ENCODE measurements around the gene PRDM4. TPM values are rescaled to one million over a fixed set of nuclear protein-coding genes. Genes with fewer than 3 reads are reported as not detected.

The PRDM4 gene
- total and polyA plus RNA-seq, 3 donors from 2014 or later, result 31.1 to 36.9 (median 35.6) TPM

DNA sequence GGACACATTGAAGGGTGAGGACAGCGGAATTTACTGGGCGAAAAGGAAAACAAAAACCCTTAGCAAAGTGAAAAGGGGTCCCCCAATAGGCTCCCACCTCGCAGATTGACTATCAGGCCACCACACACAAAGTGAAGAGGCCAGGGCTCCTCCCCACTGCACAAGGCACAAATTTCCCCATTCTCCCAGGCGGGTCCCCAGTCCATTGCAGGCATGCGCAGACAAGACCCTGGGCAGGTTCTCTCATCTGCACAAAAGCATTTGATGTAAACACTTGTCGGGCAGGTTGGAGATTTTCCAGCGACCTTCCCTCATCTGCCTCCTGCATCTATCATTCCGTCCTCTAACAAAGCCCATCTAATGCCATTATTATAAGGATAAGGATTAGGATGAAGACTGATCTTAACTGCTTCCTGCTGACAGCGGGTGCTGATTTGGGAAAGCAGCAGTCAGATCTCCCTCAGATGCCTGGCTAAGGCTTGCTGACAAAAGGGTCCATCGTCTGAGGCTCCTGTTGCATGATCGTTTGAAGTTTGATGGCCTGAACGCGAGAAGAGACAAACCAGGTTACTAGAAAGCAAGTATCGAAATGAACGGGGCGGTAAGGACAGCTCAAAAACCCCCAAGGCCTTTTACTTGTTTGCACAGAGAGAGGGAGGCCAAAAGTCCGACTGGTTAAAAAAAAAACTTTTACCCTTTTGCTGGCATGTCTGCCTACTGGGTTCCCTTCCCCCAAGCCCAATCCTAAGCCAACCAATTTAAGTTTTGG is 27.9 kb upstream of the PRDM4 start:
- WGBS, 2 donors, result 78 to 84% methylated on average over 17 of the region's 17 CpGs
- H3K36me3 ChIP-seq (ENCODE audit: low read depth, missing control alignments), result no peaks in the 10 kb centered on the region
- intact Hi-C loops (cut with DNase I; ENCODE audit: low total_unique reads), result no loop called here
- TF ChIP-seq, protein P1, sequence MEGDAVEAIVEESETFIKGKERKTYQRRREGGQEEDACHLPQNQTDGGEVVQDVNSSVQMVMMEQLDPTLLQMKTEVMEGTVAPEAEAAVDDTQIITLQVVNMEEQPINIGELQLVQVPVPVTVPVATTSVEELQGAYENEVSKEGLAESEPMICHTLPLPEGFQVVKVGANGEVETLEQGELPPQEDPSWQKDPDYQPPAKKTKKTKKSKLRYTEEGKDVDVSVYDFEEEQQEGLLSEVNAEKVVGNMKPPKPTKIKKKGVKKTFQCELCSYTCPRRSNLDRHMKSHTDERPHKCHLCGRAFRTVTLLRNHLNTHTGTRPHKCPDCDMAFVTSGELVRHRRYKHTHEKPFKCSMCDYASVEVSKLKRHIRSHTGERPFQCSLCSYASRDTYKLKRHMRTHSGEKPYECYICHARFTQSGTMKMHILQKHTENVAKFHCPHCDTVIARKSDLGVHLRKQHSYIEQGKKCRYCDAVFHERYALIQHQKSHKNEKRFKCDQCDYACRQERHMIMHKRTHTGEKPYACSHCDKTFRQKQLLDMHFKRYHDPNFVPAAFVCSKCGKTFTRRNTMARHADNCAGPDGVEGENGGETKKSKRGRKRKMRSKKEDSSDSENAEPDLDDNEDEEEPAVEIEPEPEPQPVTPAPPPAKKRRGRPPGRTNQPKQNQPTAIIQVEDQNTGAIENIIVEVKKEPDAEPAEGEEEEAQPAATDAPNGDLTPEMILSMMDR (IDR thresholded peaks at IDR 0.05), result no peak
- TF ChIP-seq POLR2A (IDR thresholded peaks at IDR 0.05), result no peak
- no peaks in the 10 kb centered on the region for H3K27me3 ChIP-seq
- no peaks in the 10 kb centered on the region for H3K4me1 ChIP-seq
- no peak for DNase-seq
- no peaks in the 10 kb centered on the region for H3K9me3 ChIP-seq
- no peak overlapping the region for H3K27ac ChIP-seq
- no peak overlapping the region for H3K4me3 ChIP-seq

GRCh38 chr12:107788281-107788680 is 27.3 kb upstream of the PRDM4 start:
- H3K4me3 ChIP-seq, result no peak overlapping the region
- no peaks in the 10 kb centered on the region for H3K9me3 ChIP-seq
- H3K27ac ChIP-seq, result no peak overlapping the region
- no peak for TF ChIP-seq POLR2A (IDR thresholded peaks at IDR 0.05)
- TF ChIP-seq, protein P1 (IDR thresholded peaks at IDR 0.05), result no peak
- 90 to 92% methylated on average over 2 of the region's 2 CpGs for WGBS, 2 donors
- no peaks in the 10 kb centered on the region for H3K36me3 ChIP-seq (ENCODE audit: low read depth, missing control alignments)
- no peak for DNase-seq
- no peaks in the 10 kb centered on the region for H3K27me3 ChIP-seq
- no peaks in the 10 kb centered on the region for H3K4me1 ChIP-seq
- intact Hi-C loops (cut with DNase I; ENCODE audit: low total_unique reads), result no loop called here

DNA sequence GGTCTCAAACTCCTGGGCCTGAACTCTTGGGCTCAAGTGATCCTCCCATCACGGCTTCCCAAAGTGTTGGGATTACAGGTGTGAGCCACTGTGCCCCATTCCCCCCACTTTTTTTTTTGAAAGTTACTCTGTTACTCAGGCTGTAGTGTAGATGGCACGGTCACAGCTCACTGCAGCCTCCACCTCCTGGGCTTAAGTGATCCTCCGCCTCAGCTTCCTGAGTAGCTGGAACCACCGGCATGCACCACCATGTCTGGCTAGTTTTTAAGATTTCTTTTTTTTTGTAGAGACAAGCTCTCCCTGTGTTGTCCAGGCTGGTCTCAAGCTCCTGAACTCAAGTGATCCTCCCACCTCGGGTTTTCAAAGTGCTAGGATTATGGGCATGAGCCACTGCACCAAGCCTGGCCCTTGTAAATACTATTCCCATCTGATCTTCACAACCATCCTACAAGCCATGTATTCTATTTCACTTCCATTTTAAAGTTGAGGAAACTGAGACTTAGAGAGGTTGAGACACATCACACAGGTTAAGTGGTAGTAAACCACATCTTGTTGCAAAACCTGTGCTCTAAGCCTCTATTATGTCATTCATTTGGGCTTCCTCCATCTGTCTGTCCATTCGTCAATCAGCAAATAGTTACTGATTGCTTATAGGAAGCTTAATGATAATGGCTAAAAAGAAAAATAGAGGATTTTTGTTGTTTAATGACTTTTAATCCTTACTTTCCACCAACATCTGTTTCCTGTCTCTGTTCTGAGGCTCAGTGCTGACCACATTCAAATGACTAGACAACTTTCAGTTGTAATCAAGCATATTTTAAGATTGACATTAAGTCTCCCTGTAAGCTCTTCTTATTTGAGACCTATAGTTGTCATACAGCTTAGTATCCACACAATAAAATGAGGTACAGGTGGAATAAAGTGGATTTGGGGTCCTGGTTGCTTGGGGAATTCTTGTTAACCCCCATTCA is 22.8 kb upstream of the PRDM4 start:
- no peak for DNase-seq
- WGBS, 2 donors, result 80 to 85% methylated on average over 6 of the region's 6 CpGs
- H3K36me3 ChIP-seq (ENCODE audit: low read depth, missing control alignments), result no peaks in the 10 kb centered on the region
- TF ChIP-seq POLR2A (IDR thresholded peaks at IDR 0.05), result no peak
- TF ChIP-seq, protein P1 (IDR thresholded peaks at IDR 0.05), result no peak
- no peaks in the 10 kb centered on the region for H3K27me3 ChIP-seq
- H3K4me3 ChIP-seq, result no peak overlapping the region
- no peaks in the 10 kb centered on the region for H3K9me3 ChIP-seq
- no peaks in the 10 kb centered on the region for H3K4me1 ChIP-seq
- no peak overlapping the region for H3K27ac ChIP-seq
- intact Hi-C loops (cut with DNase I; ENCODE audit: low total_unique reads), result no loop called here

- Histone ChIP-seq H3K27ac (no peak overlapping the region), H3K9me3 (no peaks in the 10 kb centered on the region), H3K4me3 (no peak overlapping the region), H3K4me1 (no peaks in the 10 kb centered on the region), H3K27me3 (no peaks in the 10 kb centered on the region), H3K36me3 (ENCODE audit: low read depth, missing control alignments) (no peaks in the 10 kb centered on the region)
- DNase-seq, result no peak
- intact Hi-C loops (cut with DNase I; ENCODE audit: low total_unique reads), result no loop called here
- WGBS, 2 donors, result 77% methylated on average over 2 of the region's 2 CpGs
- TF ChIP-seq POLR2A (IDR thresholded peaks at IDR 0.05), result no peak
- TF ChIP-seq, protein P1 (IDR thresholded peaks at IDR 0.05), result no peak
Observed at GRCh38 chr12:107782067-107782466, 21.1 kb upstream of the PRDM4 start.

Measured in testis (tissue), 3 donors.